Measurements from ENCODE around the gene HOXA4. TPM values are rescaled to one million over a fixed set of nuclear protein-coding genes. Genes with fewer than 3 reads are reported as not detected.

Gene HOXA4
- total and polyA plus RNA-seq, 2 of the 8 experiments (the other 6 are each of a cell fraction or from before 2014, with no cell fraction given), result not detected

DNA sequence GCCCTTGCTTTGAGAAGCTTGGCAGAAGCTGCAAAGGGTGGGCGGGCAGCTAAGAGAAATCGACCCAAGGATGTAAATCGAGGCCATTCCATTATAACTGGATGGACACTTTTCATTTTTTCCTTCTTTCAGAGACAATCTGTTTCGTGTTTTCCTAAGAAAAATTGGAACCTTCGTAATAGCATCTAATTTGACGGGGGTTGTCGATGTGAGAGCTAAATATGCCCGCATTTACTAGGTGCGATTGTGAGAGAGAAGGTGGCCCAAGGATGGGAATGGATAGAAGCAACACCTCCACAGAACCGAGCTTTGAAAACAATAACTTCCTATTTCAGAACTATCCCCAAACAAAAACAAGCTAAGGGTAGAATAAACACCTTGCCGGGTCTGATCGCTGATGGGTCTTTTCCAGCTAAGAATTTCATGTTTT, 848 bp upstream of the HOXA4 start:
- DNase-seq (ENCODE audit: low read depth in 1 of 2, low spot score in 2 of 2), result no peak
- H4K91ac ChIP-seq (replicated peaks; ENCODE audit: insufficient read length, low read length), result no peak overlapping the region
- peaks cover 97 to 100% (median 100%) of the 10 kb centered on the region in 4 experiments for H3K27me3 ChIP-seq (replicated peaks in 1 of 4; ENCODE audit: control insufficient read depth in 3 of 4, extremely low read depth in 1 of 4, insufficient read depth in 3 of 4, low read length in 3 of 4)
- ChIA-PET CTCF (ENCODE audit: partially characterized antibody) (interaction anchor here (0.6 to 2.7 kb wide), 15 partner anchors 10 to 450 kb away, joined by 3 to 13 read pairs (median 3); partner anchors contain the start of genes HOXA3, HOXA5 and HOXA9), POLR2A (ENCODE audit: partially characterized antibody) (no interaction called here)
- H3K4ac ChIP-seq (replicated peaks; ENCODE audit: insufficient read length, low read depth, low read length), result no peak overlapping the region
- H3K79me1 ChIP-seq (ENCODE audit: low read depth, low read length), result no peaks in the 10 kb centered on the region
- H3K4me2 ChIP-seq (ENCODE audit: insufficient read depth in 1 of 2, low read depth in 2 of 2, low read length in 2 of 2), result peak overlapping the region; percentile 56 to 63
- peaks cover 0 to 4% (median 2%) of the 10 kb centered on the region in 4 experiments; a peak in 4 of 7 replicates for H3K4me1 ChIP-seq (replicated peaks in 1 of 4; ENCODE audit: control insufficient read depth in 3 of 4, insufficient read depth in 4 of 4, low read length in 3 of 4)
- H2BK15ac ChIP-seq (ENCODE audit: low read length), result no peak overlapping the region
- no peak overlapping the region for H4K5ac ChIP-seq (ENCODE audit: insufficient read length, low read depth, low read length)
- H2BK20ac ChIP-seq (ENCODE audit: low read length), result no peak overlapping the region
- 23% methylated on average over 12 of the region's 12 CpGs; no CpG with 5 or more reads in 1 of the 2 experiments for WGBS, 2 experiments (ENCODE audit: extremely low coverage in 1 of 2, insufficient coverage in 1 of 2, insufficient read length in 1 of 2, insufficient replicate concordance in 2 of 2, low coverage in 1 of 2, low lambda C conversion rate in 2 of 2, missing lambda C conversion rate in 1 of 2)
- peaks cover 14 to 30% of the 10 kb centered on the region in 2 experiments for H4K20me1 ChIP-seq (replicated peaks in 1 of 2; ENCODE audit: control insufficient read depth in 1 of 2, insufficient read depth in 2 of 2, low read length in 2 of 2)
- no peak overlapping the region for H3K56ac ChIP-seq (replicated peaks; ENCODE audit: insufficient read length, low read depth, low read length)
- no peak overlapping the region for H2BK120ac ChIP-seq (replicated peaks; ENCODE audit: low read depth, low read length)
- H2AFZ ChIP-seq (ENCODE audit: low read length), result no peak overlapping the region
- H3K9me3 ChIP-seq (ENCODE audit: insufficient read depth in 2 of 2, low read depth in 1 of 2, low read length in 1 of 2), result peaks cover 0 to 4% of the 10 kb centered on the region in 2 experiments; a peak in 1 of 4 replicates
- no peak overlapping the region for H4K8ac ChIP-seq (ENCODE audit: extremely low read depth, insufficient read depth, low read length)
- H2AK5ac ChIP-seq (ENCODE audit: low read depth, low read length), result no peak overlapping the region
- no peak overlapping the region for H3K9ac ChIP-seq (replicated peaks in 1 of 4; ENCODE audit: extremely low read depth in 1 of 4, low read depth in 3 of 4, low read length in 3 of 4)
- no peak overlapping the region for H3K23ac ChIP-seq (ENCODE audit: insufficient read length)
- H2BK12ac ChIP-seq (ENCODE audit: low read depth, low read length), result no peak overlapping the region
- no peak overlapping the region for H3K18ac ChIP-seq (ENCODE audit: extremely low read depth, low read length)
- no peak overlapping the region for H2BK5ac ChIP-seq (ENCODE audit: low read depth, low read length)
- peaks cover 0 to 16% (median 0%) of the 10 kb centered on the region in 4 experiments; a peak in 2 of 8 replicates for H3K36me3 ChIP-seq (ENCODE audit: control insufficient read depth in 2 of 4, insufficient read depth in 4 of 4, low read length in 3 of 4)
- peaks cover 4% of the 10 kb centered on the region; the same call in 1 of the 2 replicates for H3K23me2 ChIP-seq (ENCODE audit: low read depth, low read length)
- no peaks in the 10 kb centered on the region for H3K79me2 ChIP-seq (ENCODE audit: control insufficient read depth in 1 of 2, insufficient read depth in 2 of 2, low read length in 2 of 2)
- peak overlapping the region; percentile 19 to 60 (median 36); a peak in 6 of 8 replicates for H3K4me3 ChIP-seq (ENCODE audit: extremely low read depth in 1 of 4, insufficient read depth in 2 of 4, low read depth in 3 of 4, low read length in 4 of 4)
- H3K14ac ChIP-seq (ENCODE audit: insufficient read length), result no peak overlapping the region
- H3K27ac ChIP-seq (ENCODE audit: low read depth, low read length), result no peak overlapping the region
- FAIRE-seq, result no peak
- TF ChIP-seq RNF2 (IDR thresholded peaks at IDR 0.05; ENCODE audit: borderline replicate concordance, low read depth, low read length, missing control alignments, poor library complexity, severe bottlenecking), result peak; percentile 89
- TF ChIP-seq CTBP2 (IDR thresholded peaks at IDR 0.05; ENCODE audit: borderline replicate concordance, insufficient read depth, insufficient read length, low read length), result peak; percentile 8
